HAP-1 (cell line): ENCODE measurements around the gene SYDE2.
A peak's percentile ranks its signal among the peaks of the same experiment; 100 is the strongest.
"Not testable (repeated sequence)": the region's sequence is repeated elsewhere in the genome, so short reads cannot be mapped to it uniquely, and the experiment has no call there.

Source experiments
- DNase-seq, 2 experiments: peaks; one replicate each; pipeline ENCODE4 v3.0.0-alpha.2; 2016 to 2020; ENCODE audit warnings: low spot score in 2 of 2
- H3K27me3 ChIP-seq: fragments of 250-450 bp; sonication (Bioruptor Pico); 2 replicates; pipeline ENCODE4 v1.5.1; 2020; ENCODE audit warnings: low read depth, mild to moderate bottlenecking, moderate library complexity
- H3K36me3 ChIP-seq: fragments of 250-450 bp; sonication (Bioruptor Pico); replicated peaks from 2 replicates; pipeline ENCODE4 v1.5.1; 2020; ENCODE audit warnings: mild to moderate bottlenecking
- H3K4me1 ChIP-seq: fragments of 250-450 bp; sonication (Bioruptor Pico); 2 replicates; pipeline ENCODE4 v1.5.1; 2020; ENCODE audit warnings: mild to moderate bottlenecking
- H3K4me3 ChIP-seq: fragments of 250-450 bp; sonication (Bioruptor Pico); 2 replicates; pipeline ENCODE4 v1.5.1; 2020; ENCODE audit warnings: mild to moderate bottlenecking, moderate library complexity
- H3K9me3 ChIP-seq: fragments of 250-450 bp; sonication (Bioruptor Pico); 2 replicates; pipeline ENCODE4 v1.5.1; 2020; ENCODE audit warnings: mild to moderate bottlenecking, moderate library complexity
- in situ Hi-C: fragments of 300-500 bp; cut with MboI; formaldehyde crosslinking; loops from 3 replicates; pipeline ENCODE4 v1.14.3; 2020; ENCODE audit warnings: low sequenced_read_pairs, inconsistent platforms, mixed read lengths

Gene SYDE2

DNA sequence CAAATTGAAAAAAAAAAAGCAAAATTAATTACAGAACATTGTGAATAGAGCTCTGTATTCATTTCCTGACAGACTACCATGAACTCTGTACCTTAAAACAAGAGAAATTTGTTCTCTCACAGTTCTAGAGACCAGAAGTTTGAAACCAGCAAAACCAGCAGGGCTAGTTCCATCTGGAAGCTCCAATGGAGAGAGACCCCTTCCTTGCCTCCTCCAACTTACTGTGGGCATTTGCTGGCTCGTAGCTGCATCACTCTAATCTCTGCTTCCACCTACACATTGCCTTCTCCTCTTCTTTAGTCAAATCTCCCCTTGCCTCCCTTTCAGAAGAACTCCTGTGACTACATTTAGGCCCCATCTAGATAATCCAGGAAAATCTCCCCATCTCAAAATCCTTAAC, 56.5 kb downstream of the SYDE2 start:
- Histone ChIP-seq H3K4me3 (no peak overlapping the region), H3K4me1 (peaks cover 24% of the 10 kb centered on the region), H3K27me3 (no peaks in the 10 kb centered on the region), H3K36me3 (no peaks in the 10 kb centered on the region), H3K9me3 (no peaks in the 10 kb centered on the region)
- no peak for DNase-seq
- in situ Hi-C loops: no loop called here

DNA sequence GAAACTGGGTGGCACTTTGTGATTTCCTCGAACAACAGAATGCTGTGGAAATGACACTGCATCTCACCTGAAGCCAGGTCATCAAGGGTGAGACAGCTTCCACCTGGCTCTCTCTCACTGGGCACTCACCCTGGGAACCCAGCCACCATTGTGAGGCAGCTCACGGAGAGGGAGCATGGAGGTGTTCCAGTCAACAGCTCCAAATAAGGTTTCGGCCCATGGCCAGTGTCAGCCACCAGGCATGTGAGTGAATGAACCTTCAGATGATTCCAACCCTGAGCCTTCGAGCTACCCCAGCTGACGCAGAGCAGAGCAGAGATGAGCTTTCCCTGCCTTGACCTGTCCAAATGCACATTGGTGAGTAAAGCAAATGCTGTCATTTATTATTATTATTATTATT, 58.1 kb downstream of the SYDE2 start:
- H3K9me3 ChIP-seq: no peaks in the 10 kb centered on the region
- H3K27me3 ChIP-seq: no peaks in the 10 kb centered on the region
- no peak overlapping the region for H3K4me3 ChIP-seq
- H3K4me1 ChIP-seq: peaks cover 17% of the 10 kb centered on the region; the same call in 1 of the 2 replicates
- in situ Hi-C loops: no loop called here
- DNase-seq: no peak
- no peaks in the 10 kb centered on the region for H3K36me3 ChIP-seq

DNA sequence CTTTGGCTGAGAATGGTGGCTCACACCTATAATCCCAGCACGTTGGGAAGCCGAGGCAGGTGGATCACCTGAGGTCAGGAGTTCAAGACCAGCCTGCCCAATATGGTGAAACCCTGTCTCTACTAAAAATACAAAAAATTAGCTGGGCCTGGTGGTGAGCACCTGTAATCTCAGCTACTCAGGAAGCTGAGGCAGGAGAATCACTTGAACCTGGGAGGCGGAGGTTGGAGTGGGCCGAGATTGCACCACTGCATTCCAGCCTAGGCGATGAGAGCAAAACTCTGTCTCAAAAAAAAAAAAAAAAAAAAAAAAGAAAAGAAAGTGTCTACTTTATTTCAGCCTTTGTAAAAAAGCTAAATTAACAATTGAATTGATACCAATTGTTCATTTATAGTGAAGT, 62.4 kb downstream of the SYDE2 start:
- H3K36me3 ChIP-seq, H3K27me3 ChIP-seq, in situ Hi-C loops, DNase-seq, H3K4me1 ChIP-seq, H3K4me3 ChIP-seq, H3K9me3 ChIP-seq: not testable (repeated sequence)

DNA sequence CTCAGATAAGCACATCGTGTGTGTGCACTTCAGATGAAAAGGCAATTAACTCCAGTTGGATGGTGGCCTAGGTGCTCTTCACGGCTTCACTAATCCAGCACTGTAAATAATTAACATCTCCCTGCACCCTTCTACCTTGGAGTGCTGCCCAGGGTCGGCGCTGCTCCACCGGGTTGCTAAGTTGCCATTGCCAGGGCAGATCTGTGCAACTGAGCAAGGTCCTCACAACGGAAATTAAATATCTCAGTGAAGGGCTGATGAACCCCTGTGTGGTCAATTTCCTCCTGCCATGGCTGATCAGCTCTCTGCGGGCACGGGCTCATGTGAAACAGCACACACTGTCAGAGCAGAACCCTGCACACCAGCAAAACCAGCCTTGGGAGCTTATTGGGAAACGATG, 63.2 kb downstream of the SYDE2 start:
- H3K36me3 ChIP-seq: no peaks in the 10 kb centered on the region
- no peaks in the 10 kb centered on the region for H3K27me3 ChIP-seq
- H3K4me3 ChIP-seq: no peak overlapping the region
- H3K4me1 ChIP-seq: peaks cover 3% of the 10 kb centered on the region; the same call in 1 of the 2 replicates
- in situ Hi-C loops: no loop called here
- H3K9me3 ChIP-seq: no peaks in the 10 kb centered on the region
- DNase-seq: no peak

DNA sequence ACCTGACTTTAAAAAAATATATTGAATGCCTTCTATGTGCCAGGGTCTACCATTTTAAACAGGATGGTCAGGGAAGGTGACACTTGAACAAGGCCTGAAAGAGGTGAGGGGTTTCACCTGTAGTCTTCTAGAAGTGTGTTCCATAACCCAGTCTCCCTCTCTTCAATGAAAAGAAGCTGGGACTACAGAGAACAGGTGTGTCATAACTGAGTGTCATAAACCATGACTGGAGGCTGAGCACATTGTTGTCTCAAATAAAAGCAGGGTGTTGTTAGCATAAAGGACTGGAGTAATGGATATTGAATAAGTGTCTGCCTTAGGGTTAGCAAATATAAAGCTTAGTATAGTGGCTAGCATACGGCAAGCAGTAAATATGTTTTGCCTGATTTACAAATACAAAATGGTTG, 65.4 kb downstream of the SYDE2 start:
- in situ Hi-C loops: no loop called here
- H3K9me3 ChIP-seq: no peaks in the 10 kb centered on the region
- H3K4me3 ChIP-seq: no peak overlapping the region
- H3K4me1 ChIP-seq: peaks cover 14% of the 10 kb centered on the region
- no peak for DNase-seq
- H3K27me3 ChIP-seq: no peaks in the 10 kb centered on the region
- H3K36me3 ChIP-seq: no peaks in the 10 kb centered on the region

DNA sequence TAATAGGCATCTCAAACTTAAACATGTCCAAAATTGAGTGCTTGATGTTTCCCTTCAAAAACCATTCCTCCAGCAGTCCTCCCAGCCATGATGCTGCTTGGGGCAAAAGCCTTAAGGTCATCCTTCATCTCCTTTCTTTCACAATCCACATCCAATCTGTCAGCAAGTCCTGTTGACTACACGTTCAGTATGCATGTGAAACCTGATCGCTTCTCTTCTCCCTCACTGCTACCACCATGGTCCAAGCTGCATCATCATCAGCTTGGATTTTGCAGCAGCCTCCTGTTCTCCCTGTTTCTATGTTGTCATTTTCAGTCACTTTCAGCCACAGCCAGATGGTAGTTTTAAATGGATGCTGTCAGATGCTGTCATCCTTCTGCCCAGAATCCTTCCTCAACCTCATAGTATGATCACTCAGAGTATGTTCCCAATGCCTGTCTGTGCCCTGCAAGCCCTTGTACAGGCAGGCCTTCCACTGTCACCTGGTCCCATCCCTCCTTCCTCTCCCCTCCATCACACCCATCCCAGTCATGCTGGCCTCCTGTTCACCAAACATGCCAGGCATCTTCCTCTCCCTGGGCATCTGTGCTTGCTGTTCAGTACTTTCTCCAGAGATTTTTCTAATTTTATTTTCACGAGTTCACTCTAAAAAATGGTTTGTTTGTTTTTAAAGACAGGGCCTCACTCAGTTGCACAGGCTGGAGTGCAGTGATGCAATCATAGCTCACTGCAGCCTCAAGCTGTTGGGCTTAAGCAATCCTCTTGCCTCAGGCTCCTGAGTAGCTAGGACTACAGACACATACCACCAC, 66.0 kb downstream of the SYDE2 start:
- H3K9me3 ChIP-seq: no peaks in the 10 kb centered on the region
- no peaks in the 10 kb centered on the region for H3K27me3 ChIP-seq
- in situ Hi-C loops: no loop called here
- H3K4me1 ChIP-seq: peaks cover 14% of the 10 kb centered on the region
- DNase-seq: no peak
- H3K4me3 ChIP-seq: no peak overlapping the region
- no peaks in the 10 kb centered on the region for H3K36me3 ChIP-seq

DNA sequence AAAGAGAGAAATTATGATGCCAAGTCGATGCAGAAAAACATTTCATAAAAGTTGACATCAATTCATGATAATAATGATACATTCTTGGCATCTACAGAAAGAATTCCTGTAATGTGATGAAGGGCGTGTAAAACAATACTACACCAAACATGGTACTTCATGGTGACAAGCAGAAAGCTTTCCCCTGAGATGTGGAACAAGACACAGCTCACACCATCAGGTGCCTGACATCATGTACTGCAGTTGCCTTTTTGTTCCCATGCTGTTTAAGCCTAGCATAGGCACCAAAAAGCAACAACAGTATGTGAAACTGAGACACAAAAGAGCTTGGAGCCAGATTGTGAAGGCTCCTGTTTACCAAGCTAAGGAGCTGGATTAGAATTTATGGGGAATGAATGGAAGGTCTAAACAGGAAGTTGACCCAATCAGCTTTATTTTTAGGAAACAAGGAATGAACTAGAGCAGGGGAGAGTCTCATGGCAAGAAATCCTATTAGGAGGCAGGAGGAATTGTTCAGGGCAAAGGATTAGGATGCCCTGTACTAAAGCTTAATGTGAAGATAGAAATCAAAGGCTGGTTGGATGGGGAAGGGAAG, 67.2 kb downstream of the SYDE2 start:
- Histone ChIP-seq H3K9me3 (no peaks in the 10 kb centered on the region), H3K36me3 (no peaks in the 10 kb centered on the region), H3K4me1 (peaks cover 14% of the 10 kb centered on the region), H3K4me3 (no peak overlapping the region), H3K27me3 (no peaks in the 10 kb centered on the region)
- DNase-seq: no peak
- in situ Hi-C loops: no loop called here

DNA sequence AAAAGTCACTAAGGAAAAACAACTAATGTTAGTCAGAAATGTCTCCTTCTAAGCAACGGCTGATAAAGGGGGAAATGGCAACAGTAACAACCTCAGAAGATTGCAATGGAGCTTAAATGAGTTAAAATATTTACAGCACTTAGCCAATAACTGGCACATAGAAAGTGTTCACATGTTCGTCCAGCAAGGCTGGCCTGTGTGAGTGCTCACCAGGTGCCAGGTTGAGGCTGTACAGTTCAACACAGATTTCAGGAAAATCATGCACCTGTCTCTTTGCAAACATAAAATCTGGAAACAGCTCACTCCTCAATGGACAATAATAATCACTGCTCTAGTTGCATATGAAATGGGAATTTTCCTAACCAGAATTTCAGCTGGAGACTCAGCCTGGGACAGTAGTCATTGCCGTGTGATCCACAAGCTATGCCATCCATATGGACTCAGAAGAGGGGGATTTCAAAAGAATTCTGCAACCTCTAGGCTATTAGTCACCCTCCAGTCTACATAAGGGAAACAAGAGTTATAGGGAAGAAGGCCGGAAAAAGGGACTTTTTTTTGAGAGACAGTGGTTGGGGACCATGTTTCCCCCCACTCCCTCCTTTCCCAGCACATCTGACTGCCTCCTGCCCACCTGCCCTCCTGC, 68.6 kb downstream of the SYDE2 start:
- no peaks in the 10 kb centered on the region for H3K27me3 ChIP-seq
- H3K4me1 ChIP-seq: peaks cover 14% of the 10 kb centered on the region
- DNase-seq: no peak
- in situ Hi-C loops: no loop called here
- H3K9me3 ChIP-seq: no peaks in the 10 kb centered on the region
- H3K36me3 ChIP-seq: no peaks in the 10 kb centered on the region
- H3K4me3 ChIP-seq: no peak overlapping the region

DNA sequence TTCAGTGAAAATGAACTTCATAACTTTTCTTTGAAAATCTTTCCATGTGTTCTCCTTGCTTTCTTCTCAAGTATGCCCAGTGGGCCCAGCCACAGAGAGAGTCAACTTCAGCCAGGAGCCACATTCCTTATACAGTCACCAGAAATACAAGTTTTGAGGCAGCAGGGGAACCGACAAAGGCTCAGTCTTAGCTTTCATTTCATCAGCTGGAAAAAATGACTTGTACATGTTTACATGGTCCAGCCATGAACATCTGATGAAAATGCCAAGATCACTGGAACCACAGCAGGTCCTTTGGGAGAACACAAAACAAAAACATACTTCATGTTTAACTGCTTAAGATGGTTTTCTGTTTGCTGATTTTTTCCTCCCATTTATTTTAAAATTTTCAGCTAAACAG, 72.5 kb downstream of the SYDE2 start:
- H3K4me1 ChIP-seq: peaks cover 20% of the 10 kb centered on the region
- no peak overlapping the region for H3K4me3 ChIP-seq
- no peaks in the 10 kb centered on the region for H3K27me3 ChIP-seq
- H3K9me3 ChIP-seq: no peaks in the 10 kb centered on the region
- no peaks in the 10 kb centered on the region for H3K36me3 ChIP-seq
- in situ Hi-C loops: no loop called here
- DNase-seq: no peak

DNA sequence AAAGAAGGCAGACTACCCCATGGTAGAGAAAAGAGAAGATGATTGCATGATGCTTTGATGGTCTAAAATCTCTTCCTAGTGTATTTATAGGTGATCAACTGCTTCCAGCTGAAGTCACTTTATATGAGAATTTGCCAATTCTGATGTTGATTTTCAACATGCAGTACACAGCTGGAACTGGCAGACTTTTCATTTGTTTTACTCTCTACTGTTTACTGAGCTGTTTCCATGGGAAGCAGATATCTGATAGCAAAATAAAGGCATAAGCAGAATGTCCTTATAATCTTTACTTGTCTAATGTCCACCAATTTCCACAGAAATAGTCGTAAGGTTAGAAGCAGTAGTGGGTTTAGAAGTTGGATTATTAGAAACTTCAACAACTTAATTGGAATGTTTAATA, 74.9 kb downstream of the SYDE2 start:
- Histone ChIP-seq H3K36me3 (no peaks in the 10 kb centered on the region), H3K4me3 (no peak overlapping the region), H3K4me1 (peaks cover 9% of the 10 kb centered on the region), H3K9me3 (no peaks in the 10 kb centered on the region), H3K27me3 (no peaks in the 10 kb centered on the region)
- in situ Hi-C loops: no loop called here
- no peak for DNase-seq

DNA sequence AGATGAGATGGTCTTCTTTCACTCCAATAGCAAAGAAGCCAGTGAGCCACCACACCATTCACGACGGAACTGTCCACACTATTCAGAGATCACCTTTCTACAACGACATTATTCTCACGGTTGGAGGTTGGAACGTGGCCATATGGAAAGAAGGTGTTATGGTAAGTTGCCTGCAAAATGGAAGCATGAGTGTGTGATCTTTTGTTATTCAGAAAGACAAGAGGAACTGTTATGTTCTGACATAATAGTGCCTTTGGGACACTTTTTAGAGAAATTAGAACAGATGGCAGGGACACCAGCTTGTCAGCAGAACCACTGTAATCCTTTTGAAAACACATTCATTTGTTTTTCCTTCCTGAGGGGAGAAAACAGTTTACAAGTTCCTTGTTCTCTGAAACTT, 76.7 kb downstream of the SYDE2 start:
- Histone ChIP-seq H3K4me1 (peaks cover 9% of the 10 kb centered on the region), H3K4me3 (no peak overlapping the region), H3K36me3 (no peaks in the 10 kb centered on the region), H3K9me3 (no peaks in the 10 kb centered on the region), H3K27me3 (no peaks in the 10 kb centered on the region)
- in situ Hi-C loops: no loop called here
- DNase-seq: peak; percentile 49 to 54

DNA sequence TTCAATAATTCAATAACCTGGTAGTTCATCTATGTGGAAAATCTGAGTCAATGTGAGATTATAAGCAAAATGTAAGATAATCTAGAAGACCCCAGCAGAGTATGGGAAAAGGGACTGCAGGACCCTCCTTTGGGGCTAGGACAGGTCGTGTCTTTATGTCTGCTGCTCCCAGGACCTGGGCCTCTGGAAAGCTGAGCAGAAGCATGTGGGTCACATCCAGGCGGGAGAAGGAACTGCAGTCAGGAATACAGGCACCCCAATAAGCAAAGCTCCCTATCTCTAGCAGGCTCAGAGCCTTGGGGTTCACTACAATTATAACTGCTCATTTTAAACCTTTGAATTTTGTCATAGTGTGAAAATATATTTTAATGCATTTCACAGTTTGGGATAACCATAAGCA, 78.6 kb downstream of the SYDE2 start:
- H3K4me3 ChIP-seq: no peak overlapping the region
- H3K36me3 ChIP-seq: no peaks in the 10 kb centered on the region
- no peaks in the 10 kb centered on the region for H3K9me3 ChIP-seq
- no peak for DNase-seq
- H3K4me1 ChIP-seq: peaks cover 9% of the 10 kb centered on the region
- in situ Hi-C loops: no loop called here
- no peaks in the 10 kb centered on the region for H3K27me3 ChIP-seq

DNA sequence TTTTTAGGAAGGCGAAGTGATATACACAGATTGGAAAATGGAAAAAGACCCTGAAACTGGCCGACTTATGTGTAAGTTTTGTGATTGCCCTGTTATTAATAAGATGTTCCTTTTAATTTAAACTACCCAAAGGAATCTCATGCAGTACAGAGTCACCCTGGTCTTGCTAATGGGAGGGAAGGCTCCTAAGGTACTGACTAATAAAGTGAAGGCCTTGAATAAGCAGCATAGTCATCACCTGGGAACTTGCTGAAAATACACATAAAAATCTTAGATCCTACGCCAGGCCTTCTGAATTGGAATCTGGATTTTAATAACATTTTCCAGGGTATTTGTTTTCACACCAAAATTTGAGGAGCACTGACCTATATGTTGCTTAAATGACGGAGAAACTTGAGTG, 79.1 kb downstream of the SYDE2 start:
- peaks cover 9% of the 10 kb centered on the region for H3K4me1 ChIP-seq
- no peak overlapping the region for H3K4me3 ChIP-seq
- H3K36me3 ChIP-seq: no peaks in the 10 kb centered on the region
- no peaks in the 10 kb centered on the region for H3K27me3 ChIP-seq
- no peaks in the 10 kb centered on the region for H3K9me3 ChIP-seq
- in situ Hi-C loops: no loop called here
- DNase-seq: no peak

DNA sequence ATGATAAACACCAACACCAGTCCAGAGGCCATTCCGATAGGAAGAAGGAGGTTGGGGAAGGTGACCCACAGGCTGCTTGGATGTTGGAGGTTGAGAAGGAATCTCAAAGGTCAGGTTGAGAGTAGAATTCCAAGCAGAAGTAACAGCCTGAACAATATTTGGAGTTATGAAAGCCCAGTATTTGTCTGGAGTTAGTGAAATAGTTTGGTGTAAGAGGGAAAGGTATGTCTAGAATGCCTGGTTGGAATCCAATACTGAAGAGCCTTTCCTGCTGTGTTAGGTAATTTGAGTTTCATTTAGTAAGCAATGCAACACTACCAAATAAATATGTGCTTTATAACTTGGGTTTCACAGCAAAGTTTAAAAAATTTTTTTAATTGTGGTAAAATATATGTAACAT, 82.1 kb downstream of the SYDE2 start:
- in situ Hi-C loops: no loop called here
- H3K9me3 ChIP-seq: no peaks in the 10 kb centered on the region
- DNase-seq: no peak
- H3K27me3 ChIP-seq: no peaks in the 10 kb centered on the region
- no peaks in the 10 kb centered on the region for H3K36me3 ChIP-seq
- H3K4me1 ChIP-seq: peaks cover under 1% of the 10 kb centered on the region; the same call in 1 of the 2 replicates
- no peak overlapping the region for H3K4me3 ChIP-seq
